A549 treated with RU486 at 1 μM for 4 hours (cell line): ENCODE results near the gene KRT5. TPM values are rescaled to one million over a fixed set of nuclear protein-coding genes. Genes with fewer than 3 reads are reported as not detected.

Experiments used
- total RNA-seq: library from RNA; stranded (reverse); fragments of 200-300 nt; extraction: Qiagen RNA extraction; gene quantifications from 5 replicates; pipeline ENCODE4 v1.2.3, GENCODE V29; 2022; ENCODE audit warnings: low read depth

Gene KRT5
- 0.54 to 0.61 TPM in 2 of 5 replicates, not detected in the others for total RNA-seq

GRCh38 chr12:52519826-52520662 lies at the start of gene KRT5:
Gene KRT5 (minus strand): TSS chr12:52520394. CDS start chr12:52520296, 98 bp downstream.

GRCh38 chr12:52552681-52553195 lies 32.5 kb upstream of the KRT5 start, which contains the start of gene KRT71:
Gene KRT71 (minus strand): TSS chr12:52553145. CDS start chr12:52553077, 68 bp downstream.

DNA sequence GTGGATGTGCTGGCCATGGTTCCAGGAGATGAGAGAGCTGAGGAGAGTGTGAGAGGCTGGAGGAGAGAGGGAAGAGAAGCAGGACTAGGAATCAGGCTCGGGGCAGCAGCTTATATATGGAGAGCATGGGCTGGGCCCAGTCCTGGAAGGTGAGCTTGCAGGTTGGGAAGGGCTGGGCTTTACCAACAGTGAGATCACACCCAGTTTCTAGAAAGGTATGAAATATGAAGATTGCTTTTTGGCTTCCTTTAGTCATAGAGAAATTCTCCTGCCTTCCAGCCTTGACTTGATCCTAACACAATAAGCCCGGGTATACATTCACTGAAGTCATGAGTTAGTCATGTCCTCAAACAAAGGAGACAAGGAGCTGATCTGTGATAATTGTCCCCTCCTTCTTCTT lies 27.0 kb downstream of the KRT5 start, which contains the start of gene KRT6A:
TSS of gene KRT6A (minus strand) at position 86 of the 400 bp plus-strand sequence. CDS start at position 17, 69 bp downstream.

DNA sequence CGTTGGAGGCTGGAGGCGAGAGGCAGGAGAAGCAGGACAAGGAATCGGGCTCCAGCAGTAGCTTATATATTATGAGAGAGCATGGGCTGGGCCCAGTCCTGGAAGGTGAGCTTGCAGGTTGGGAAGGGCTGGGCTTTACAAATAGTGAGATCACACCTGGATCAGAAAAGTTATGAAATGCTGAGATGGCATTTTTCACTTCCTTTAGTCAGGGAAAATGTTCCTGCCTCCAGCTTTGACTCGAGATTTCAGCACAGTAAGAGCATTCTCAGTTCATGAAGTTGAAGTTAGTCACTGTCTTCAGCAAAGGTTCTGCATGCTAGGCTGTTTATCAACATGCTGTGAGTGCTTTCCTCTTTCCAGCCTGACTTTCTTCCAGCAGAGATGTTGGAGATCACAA lies 46.4 kb downstream of the KRT5 start, which contains the start of gene KRT6C:
TSS of gene KRT6C (minus strand) at position 38 of the 400 bp plus-strand sequence. CDS start 68 bp downstream, outside the sequence.

Other genes starting within 250 kb of the KRT5 start
- gene KRT86, start 245.7 kb downstream of the KRT5 start, total RNA-seq: 20.5 to 62.5 TPM (median 45.1 TPM) in 5 replicates
- gene KRT81, start 228.9 kb downstream of the KRT5 start, total RNA-seq: 2,796 to 3,933 TPM (median 3,447 TPM) in 5 replicates
- gene KRT83, start 199.0 kb downstream of the KRT5 start, total RNA-seq: 2.5 to 6.9 TPM (median 5.9 TPM) in 5 replicates
- 0.12 TPM in 1 of 5 replicates, not detected in the others for gene KRT85, start 152.9 kb downstream of the KRT5 start, total RNA-seq
- not detected in 5 replicates for gene KRT84, start 134.7 kb downstream of the KRT5 start, total RNA-seq
- not detected in 5 replicates for gene KRT82, start 114.1 kb downstream of the KRT5 start, total RNA-seq
- 0.11 to 0.35 TPM (median 0.24 TPM) in 5 replicates for gene KRT75, start 86.0 kb downstream of the KRT5 start, total RNA-seq
- gene KRT6B, start 68.2 kb downstream of the KRT5 start, total RNA-seq: not detected in 5 replicates
- not detected in 5 replicates for gene KRT6C, start 46.6 kb downstream of the KRT5 start, total RNA-seq
- 0.64 to 0.95 TPM (median 0.94 TPM) in 5 replicates for gene KRT6A, start 27.1 kb downstream of the KRT5 start, total RNA-seq
- gene KRT71, start 32.8 kb upstream of the KRT5 start, total RNA-seq: not detected in 5 replicates
- not detected in 5 replicates for gene KRT74, start 53.4 kb upstream of the KRT5 start, total RNA-seq
- gene KRT72, start 81.1 kb upstream of the KRT5 start, total RNA-seq: not detected in 5 replicates
- gene KRT73, start 98.2 kb upstream of the KRT5 start, total RNA-seq: not detected in 5 replicates
- gene KRT2, start 131.8 kb upstream of the KRT5 start, total RNA-seq: 0.05 TPM in 1 of 5 replicates, not detected in the others
- not detected in 5 replicates for gene KRT1, start 160.0 kb upstream of the KRT5 start, total RNA-seq
- gene KRT77, start 183.1 kb upstream of the KRT5 start, total RNA-seq: not detected in 5 replicates